GM12872 (cell line): ENCODE measurements around the gene SLC25A1.

Experiments used
- TF ChIP-seq, protein P1 (sequence below): IDR thresholded peaks from 3 replicates; pipeline ENCODE4 v1.5.1; 2011; ENCODE audit warnings: low read depth, mild to moderate bottlenecking, low read length, moderate library complexity; ENCODE audit not compliant: insufficient read depth

SLC25A1 gene

DNA sequence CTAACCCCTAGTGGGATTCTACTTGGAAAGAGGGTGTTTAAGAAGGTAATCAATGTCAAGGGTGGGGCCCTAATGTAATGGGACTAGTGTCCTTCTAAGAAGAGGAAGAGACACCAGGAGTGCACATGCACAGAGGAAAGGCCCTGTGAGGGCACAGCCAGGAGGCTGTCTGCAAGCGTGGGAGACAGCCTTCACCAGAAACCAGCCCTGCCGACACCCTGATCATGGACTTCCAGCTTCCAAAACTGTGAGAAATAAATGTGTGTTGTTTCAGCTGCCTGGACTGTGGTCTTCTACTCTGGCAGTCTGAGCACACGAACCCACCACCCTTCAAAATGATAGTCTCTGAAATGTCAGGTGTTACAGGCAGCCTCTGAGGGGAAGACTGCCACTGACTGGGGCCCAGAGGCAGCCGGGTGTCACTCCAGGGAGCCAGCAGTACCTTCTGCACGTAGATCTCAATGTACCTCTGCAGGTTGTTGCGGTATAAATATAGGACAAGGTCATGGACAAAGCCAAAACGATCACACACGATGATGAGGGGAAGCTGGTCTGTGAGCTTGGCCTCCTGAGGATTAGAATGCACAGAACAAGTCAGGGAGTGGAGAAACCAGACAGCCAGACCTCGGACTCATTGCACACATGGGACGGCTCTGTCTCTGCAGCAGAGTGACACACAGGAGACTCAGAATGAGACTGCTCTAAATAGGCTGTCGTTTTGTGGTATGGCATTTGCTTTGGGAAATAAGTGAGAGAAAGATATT is 43.9 kb upstream of the SLC25A1 start:
- TF ChIP-seq, protein P1, sequence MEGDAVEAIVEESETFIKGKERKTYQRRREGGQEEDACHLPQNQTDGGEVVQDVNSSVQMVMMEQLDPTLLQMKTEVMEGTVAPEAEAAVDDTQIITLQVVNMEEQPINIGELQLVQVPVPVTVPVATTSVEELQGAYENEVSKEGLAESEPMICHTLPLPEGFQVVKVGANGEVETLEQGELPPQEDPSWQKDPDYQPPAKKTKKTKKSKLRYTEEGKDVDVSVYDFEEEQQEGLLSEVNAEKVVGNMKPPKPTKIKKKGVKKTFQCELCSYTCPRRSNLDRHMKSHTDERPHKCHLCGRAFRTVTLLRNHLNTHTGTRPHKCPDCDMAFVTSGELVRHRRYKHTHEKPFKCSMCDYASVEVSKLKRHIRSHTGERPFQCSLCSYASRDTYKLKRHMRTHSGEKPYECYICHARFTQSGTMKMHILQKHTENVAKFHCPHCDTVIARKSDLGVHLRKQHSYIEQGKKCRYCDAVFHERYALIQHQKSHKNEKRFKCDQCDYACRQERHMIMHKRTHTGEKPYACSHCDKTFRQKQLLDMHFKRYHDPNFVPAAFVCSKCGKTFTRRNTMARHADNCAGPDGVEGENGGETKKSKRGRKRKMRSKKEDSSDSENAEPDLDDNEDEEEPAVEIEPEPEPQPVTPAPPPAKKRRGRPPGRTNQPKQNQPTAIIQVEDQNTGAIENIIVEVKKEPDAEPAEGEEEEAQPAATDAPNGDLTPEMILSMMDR = no peak

DNA sequence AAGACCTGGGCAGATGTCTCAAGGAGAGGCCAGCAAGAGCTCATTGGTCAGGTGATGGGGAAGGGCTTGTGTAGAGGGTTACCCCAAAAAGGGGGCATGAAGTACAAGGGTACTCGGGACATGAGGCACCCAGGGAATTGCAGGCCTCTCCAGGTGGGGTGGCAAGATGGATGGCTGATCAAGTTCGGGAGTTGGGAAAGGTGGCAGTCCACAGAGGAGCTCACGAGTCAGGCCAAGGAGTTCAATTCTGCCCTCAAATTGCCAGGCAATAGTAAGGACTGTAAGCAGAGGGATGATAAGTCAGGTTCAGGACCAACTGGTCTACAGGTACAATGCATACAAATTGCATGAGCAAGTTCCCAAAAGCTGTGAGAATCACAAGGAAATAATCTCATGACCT is 42.3 kb upstream of the SLC25A1 start:
- TF ChIP-seq, protein P1 = no peak

DNA sequence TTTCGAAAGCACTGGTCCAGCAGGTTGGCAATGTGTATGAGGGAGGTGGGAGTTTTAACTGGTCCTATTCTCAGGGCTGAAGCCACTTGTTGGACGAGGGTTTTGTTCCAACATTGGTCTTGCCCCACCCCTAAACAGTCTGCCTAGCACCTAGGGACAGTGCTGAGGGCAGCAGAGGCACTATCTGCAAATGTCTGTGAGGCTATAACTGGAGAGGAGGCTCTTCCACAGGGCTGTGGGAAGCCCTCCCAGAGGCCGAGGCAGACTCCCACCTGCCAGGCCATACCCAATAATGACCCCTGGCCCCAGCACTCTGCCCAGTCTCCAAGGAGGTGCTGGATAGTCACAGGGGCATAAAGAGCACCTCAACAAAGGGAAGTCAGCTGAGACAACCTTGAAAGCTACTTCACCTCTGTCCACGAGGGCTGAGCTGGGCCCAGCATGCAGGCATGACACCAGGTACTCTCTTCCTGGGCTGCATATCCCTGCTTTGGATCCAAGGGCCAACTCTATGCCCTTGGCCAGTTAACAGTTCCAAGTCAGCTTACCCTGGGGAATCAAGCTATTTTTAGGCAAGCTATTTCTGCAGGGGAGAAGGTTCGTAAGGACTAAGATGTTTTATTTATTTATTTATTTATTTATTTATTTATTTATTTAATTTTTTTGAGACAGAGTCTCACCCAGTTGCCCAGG is 40.2 kb upstream of the SLC25A1 start:
- TF ChIP-seq, protein P1 = no peak

DNA sequence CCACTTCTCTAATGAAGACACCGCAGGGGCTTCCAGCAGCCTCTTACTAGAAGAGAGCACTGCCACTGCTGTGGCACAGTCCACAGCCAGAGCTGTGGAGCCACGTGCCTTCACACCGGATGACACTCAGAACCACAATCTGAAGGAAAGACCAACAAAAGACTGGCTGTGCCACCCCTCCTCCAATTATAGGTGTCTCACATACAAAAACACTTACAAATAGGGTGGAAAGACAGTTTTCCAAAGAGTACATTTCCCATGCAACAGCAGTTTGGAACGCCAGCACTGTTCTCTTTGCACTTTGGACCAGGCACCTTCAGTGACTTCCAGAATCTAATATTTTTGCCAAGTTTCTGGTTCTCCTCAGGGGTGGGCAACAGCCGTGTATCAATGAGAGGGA is 38.0 kb upstream of the SLC25A1 start:
- TF ChIP-seq, protein P1 = no peak

DNA sequence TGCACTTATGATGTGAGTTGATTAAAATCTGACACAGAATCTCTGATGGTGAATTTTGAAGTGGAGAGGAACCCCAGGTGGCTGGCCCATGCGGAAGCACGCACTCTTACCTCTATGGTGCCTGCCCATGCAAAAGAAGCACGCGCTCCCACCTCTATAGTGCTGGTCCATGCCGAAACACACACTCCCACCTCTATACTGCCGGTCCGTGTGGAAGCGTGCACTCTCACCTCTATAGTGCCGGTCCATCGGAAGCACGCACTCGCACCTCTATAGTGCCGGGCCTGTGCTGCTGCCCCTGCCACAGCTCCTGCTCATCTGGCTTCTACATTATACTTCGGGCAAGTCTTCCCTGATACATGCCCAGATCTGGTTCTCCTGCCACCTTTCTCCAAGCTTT is 36.8 kb upstream of the SLC25A1 start:
- TF ChIP-seq, protein P1 = no peak

DNA sequence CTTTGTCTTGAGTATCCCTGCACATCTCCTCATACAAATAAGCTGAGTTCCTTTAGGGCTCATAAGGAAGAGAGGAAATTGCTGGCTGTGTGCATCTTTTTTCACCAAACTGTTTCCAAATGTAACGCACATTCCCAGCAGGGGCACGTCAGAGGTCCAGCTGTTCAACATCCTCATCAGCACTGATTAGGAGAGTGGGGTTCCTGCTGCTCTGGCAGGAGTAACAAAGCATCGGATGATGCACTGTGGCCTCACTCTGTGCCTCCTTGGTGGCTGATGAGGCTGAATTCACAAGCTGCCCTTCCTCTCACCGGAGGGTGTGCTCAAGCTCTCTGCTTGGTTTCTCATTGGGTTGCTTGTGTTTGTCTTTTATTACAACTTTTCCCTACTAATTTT is 35.5 kb upstream of the SLC25A1 start:
- TF ChIP-seq, protein P1 = no peak

DNA sequence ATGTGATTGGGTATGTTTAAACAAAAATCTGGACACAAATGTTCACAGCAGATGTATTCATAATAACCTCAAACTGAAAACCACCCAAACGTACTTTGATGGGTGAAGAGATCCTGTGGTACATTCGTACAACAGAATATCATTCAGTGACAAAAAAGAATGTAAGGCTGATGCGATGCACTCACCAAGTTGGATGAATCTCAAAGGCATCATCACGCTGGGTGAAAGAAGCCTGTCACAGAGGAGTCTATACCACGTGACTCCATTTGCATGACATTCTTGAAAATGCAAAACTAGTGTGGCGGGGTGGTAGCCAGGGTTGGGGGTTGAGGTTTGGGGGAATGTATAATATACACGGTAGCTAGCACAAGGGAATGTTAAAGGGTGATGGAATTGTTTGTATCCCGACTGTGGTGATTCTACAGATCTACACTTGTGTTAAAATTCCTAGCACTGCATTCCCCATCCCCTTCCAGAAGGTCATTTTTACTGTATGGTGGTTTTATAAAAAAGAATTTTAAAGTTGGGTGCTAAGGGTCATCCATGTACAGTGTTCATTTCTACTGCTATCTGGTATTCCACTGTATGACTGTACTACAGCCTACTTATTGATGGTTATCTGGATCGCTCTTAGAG is 35.0 kb upstream of the SLC25A1 start:
- TF ChIP-seq, protein P1 = no peak
